Prostate gland (tissue), 2 donors: Measurements from ENCODE around the gene NR2C1.
A peak's percentile ranks its signal among the peaks of the same experiment; 100 is the strongest.

Experiments
- CTCF ChIP-seq, 4 experiments: fragments of 200-600 bp in 2 of 4; fragments of 450-650 bp in 2 of 4; sonication (generic) in 2 of 4; IDR thresholded peaks; 1 replicate in 3 of 4; 2 replicates in 1 of 4; pipeline ENCODE4 v1.5.1; 2016 to 2019; ENCODE audit warnings: antibody characterized with exemption in 4 of 4, mild to moderate bottlenecking in 2 of 4, moderate library complexity in 2 of 4
- POLR2A ChIP-seq: fragments of 450-650 bp; IDR thresholded peaks from one replicate; pipeline ENCODE4 v1.6.1; 2016; ENCODE audit warnings: antibody characterized with exemption, mild to moderate bottlenecking
- POLR2AphosphoS5 ChIP-seq: sonication (generic); formaldehyde crosslinking; IDR thresholded peaks from one replicate; pipeline ENCODE4 v1.6.1; 2017; ENCODE audit warnings: antibody characterized with exemption

GRCh38 chr12:95003213-95003920 is 70.1 kb downstream of the NR2C1 start, which contains the start of gene NDUFA12:
- peak in 1 of 4 experiments; percentile 20 for TF ChIP-seq CTCF (IDR thresholded peaks at IDR 0.05)
- TF ChIP-seq POLR2A: peak; percentile 73
- peak; percentile 94 for TF ChIP-seq POLR2AphosphoS5
